AML-193 (cell line): ENCODE measurements around the gene OTOGL.
"Not testable (repeated sequence)": the region's sequence is repeated elsewhere in the genome, so short reads cannot be mapped to it uniquely, and the experiment has no call there.

ENCODE experiments used
- DNase-seq, 2 experiments: peaks; one replicate each; lab custom pipeline; 2025; lab: John Stamatoyannopoulos, UW

Gene OTOGL, protein sequence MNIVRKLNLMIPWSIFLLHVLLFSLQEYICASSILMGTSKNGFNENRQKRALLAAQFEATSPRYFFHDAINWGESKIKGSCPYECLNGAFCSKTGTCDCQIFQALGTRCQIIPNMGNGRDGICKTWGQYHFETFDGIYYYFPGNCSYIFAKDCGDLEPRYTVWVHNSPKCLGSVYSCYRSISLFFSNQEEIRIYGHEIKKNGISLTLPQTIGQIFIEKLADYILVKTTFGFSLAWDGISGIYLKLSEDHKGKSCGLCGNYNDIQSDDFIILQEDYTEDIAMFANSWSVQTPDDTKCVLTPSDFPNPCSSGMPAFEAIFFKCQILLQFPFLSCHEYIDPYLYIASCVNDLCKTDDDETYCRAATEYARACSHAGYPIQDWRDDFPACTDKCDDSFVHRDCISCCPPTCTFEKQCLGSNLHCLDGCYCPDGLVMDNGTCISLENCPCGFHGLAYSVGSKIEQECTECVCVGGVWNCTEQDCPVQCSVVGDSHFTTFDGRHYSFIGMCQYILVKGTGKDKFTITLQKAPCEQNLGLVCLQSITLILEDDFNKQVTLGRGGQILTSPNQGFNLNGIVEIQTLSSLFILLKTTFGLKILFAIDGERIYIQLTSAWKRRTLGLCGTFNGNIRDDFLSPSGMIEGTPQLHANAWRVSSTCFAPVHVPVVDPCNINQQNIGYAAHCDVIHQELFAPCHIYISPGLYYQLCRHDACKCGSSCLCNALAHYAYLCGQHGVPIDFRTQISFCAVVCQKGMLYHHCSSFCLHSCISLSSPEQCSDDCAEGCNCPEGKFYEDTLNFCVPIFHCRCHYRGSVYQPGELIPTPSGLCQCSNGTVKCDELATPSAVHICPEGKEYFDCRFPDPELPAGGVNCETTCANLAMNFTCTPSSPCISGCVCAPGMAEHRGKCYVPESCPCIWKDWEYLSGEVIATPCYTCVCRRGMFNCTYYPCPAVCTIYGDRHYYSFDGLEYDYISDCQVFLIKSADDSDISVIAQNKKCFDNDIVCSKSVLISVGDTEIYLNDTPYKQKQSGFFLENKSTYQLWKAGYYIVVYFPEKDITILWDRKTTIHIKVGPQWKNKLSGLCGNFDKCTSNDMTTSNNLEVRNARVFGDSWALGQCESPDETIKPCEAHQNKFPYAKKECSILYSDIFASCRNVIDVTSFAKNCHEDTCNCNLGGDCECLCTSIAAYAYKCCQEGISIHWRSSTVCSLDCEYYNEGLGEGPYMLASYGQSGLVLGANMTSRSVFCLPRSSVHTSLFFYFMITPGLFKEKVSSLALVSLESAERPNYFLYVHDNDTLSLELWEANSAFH (N-terminal part only)

DNA sequence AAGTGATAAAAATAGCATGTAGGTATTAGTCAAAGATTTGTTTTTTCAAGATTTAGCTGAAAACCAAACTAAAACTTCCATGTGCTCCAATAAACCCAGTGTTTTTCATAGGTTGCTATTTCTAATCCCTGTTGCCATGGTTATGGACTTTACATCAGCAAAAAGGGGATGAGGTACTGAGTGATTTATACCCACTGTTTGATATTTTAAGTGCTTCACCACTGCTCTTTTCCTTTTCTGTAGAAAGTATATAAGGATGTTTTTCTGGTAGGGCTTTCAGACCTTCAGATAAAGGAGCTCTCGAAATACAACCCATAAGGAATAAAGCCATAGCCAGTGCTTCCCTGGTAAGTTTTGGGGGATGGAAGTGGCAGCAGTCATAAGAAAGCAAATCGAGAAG, at the start of gene OTOGL:
Gene OTOGL (plus strand): TSS at position 279 of the 400 bp plus-strand sequence. CDS start 109,895 bp downstream, outside the sequence.
- DNase-seq: no peak

DNA sequence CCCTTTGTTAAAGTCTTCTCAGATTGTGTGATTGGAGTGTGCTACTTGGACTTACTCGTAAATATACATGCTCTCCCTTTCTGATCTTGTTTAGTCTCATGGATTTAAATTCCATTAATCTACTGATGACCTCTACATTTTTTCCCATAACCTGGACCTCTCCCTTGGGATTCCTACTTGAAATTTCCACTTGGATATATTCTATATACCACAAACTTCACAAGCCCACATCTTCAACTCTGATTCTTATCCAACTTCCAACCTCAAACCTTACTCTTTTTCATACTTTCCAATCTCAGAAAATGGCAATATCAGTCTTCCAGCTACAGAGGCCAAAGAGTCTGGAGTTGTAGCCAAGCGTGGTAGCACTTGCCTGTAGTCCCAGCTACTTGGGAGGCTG, 49.1 kb upstream of the OTOGL start:
- DNase-seq: no peak

DNA sequence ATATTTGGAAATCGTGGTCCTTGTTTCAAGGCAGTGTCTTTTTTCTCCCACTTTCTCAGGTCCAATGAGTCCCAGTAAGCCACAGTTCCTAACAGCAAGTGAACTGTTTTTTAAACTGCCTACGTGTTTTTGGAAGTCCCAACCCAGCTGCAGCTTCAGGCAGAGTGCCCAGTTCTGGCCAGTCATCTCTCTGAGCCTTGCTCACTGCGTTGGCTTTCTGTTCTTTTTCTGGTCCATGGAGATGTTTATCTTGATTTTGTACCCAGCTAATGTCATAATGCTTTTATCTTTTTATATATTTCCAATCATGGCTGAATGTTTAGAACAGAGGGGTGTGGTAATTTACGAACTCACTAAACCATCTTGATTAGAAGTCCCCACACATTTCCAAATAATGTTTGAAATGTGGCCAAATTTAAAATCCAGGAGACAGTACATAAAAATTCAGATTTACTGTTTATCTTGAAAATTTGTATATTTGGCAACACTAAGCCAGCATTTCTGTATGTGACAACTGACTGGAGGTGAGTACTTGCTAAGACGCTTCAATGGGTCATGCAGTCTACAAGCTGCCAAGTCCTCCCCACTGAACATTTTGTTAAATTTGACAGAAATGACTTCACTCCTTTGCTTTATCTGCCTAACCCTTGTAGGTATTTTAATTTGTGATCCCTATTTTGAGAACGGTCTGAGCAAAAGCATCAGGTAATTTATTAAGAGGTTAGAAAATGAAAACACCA, 46.1 kb upstream of the OTOGL start:
- no peak for DNase-seq

DNA sequence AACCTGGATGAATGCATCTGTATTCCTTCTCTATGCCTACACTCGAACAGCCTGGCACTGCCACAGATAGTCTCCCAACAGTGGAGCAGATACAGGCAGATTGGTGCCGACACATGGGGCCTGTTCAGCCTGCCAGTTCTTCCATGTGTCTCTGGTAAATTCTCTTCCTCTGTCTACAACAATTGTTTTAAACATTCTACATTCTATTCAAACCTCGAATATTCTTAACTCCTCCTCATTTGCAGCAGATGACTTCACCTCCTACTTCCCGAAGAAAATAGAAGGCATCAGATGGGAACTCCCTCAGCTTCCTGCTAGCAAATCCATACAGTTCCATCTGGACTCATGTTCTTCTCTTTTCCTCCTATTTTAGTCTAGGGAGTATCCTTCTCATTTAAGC, 43.1 kb upstream of the OTOGL start:
- no peak for DNase-seq

DNA sequence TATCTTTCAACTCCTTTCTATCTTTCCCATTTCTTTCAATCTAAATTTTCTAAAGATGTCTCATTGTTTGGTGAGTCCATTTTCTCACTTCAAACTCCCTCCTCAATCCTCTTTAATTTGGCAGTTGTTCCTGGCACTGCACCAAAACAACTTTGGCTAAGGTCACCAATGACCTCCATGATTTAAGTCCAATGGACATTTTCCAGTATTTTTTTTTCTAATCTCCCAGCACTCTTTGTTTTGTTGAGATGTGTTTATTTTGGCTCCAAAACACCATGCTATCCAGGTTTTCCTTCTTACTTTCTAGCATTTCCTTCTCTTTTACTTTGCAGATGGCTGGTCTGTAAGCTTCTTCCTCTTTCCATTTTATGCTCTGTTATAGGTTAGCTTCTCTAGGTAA, 42.5 kb upstream of the OTOGL start:
- no peak for DNase-seq

DNA sequence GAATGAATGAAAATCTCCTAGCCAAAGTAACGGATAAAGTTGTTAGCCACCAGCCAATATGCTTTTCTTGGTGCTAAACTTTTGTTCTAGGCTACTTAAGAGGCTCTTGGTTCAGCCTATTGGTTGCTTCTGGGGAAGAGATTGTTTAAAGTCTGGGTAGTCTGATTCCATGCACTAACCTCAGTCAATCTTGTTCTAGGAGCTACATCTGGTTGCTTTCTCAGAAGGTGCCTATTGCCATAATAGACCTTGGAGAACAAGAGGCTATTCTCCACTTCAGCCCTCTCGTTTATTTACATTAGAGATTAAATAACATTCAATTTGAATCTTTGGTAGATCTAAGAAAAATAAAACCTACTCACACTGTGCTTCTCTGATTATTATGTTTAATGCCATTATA, 40.8 kb upstream of the OTOGL start:
- no peak for DNase-seq

DNA sequence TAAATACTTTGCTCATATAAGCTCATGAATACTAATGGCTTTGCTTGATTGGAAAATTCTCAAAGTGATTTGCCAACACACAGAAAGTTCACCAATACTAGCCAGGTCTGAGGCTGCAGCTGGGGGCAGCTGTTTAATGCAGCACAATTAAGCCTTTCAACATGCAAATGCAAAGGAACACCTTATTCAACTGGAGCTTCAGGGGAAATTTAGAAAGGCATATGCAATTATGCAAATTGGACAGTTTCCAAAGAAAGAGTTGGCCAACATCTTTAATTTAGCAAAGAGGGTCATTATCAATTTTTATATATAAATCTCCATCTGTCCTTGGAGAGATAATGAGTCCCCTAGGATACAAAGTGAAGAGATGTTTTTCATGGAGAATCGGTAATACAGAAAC, 40.2 kb upstream of the OTOGL start:
- DNase-seq: no peak

DNA sequence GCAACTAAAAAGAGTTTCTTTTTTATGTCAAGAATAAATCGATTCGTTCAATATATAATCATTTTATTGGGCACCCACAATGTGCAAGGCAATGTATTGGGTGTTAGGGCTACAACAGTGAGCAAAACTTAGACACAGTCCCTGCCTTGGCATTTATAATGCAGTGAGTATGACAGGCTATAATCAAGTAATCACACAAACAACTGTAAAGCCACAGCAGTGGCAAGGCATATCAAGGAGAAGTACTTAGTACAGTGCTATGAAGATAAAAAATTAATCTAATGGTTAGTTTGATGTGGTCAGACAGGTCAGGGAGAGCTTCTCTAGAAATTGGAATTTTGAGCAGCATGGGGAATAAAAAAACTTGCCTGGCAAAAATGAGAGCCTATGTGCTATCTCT, 39.5 kb upstream of the OTOGL start:
- DNase-seq: no peak

DNA sequence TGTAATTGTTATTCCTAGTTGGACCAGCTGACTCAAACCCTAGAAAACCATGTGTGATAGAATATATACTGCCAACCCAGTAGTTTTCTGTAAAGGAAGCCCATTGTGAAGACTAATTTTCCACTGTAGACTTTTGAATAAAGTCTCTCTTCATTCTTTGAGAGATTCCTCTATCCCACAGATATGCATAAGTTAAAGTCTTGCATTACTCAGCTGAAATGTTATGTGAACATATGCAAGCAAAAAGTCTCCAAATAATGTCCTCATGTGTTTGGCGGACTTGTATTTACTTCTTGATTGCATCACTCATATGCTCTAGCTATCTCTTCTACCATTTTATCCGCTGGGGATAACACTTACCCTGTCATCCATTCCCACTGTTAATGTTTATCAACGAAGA, 35.1 kb upstream of the OTOGL start:
- DNase-seq: no peak

DNA sequence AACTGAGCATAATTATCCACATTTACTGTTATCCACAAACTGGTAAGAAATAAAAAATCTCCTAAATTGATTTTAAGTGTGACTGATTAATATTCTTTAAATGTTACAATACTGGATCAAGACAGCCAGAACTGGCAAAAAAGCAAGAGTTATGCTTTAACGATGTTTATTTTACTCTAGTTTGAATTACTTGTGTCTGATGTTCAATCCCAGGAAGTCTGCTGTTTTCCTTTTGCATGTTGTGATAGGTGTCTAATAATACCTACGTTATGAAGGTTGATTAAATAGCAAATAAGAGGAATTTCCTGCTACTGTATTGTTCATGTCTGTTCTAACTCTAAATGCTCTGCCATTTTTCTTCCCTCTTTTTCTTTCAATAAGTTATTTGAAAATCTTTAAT, 34.4 kb upstream of the OTOGL start:
- DNase-seq: no peak

DNA sequence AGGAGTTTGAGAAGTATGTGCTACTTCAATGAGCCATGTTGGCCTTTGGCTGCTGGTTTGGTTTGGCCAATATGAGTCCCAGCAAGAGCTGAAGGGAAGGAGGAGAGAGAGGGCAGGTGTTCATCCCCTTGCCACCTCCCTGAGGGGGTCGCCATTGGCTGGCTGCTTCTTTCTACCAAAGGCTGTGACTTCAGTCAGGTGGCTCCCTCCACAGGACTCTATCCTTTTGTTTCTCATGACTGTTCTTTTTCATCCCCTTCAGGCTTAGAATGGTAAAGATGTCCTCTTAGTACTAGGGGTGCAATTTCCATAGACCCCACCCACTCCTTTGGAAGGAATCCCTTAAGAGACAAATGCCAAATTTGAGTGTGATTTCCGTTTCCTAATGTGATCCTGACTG, 31.2 kb upstream of the OTOGL start:
- no peak for DNase-seq

DNA sequence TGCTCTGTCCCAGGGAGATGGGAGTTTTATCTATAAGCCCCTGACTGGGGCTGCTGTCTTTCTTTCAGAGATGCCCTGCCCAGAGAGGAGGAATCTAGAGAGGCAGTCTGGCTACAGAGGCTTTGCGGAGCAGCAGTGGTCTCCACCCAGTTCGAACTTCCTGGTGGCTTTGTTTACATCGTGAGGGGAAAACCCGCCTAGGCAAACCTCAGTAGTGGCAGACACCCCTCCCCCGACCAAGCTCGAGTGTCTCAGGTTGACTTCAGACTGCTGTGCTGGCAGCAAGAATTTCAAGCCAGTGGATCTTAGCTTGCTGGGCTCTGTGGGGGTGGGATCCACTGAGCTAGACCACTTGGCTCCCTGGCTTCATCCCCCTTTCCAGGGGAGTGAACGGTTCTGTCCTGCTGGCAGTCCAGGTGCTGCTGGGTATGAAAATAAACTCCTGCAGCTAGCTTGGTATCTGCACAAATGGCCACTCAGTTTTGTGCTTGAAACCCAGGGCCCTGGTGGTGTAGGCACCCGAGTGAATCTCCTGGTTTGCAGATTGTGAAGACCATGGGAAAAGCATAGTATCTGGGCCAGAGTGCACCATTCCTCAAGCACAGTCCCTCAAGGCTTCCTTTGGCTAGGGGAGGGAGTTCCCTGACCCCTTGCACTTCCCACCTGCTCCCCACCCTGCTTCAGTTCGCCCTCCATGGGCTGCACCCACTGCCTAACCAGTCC, 15.3 kb upstream of the OTOGL start:
- DNase-seq: not testable (repeated sequence)

DNA sequence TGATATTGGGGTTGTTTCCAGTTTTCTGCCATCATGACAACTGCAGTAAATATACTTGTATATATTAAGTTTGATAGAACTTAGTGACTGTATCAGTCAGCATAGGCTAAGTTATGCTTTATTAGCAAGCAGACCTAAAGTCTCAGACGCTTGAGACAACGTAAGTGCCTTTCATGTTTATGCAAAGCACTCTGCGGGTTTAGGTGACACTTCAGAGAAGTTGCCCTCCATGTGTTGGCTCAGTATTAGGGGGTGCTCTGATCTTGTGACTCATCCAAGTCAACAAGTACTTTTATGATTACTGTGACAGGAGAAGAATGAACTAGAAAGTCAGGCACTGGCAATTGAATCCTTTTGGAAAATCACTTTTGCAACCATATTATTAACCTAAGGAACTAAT, 13.3 kb upstream of the OTOGL start:
- DNase-seq: no peak

DNA sequence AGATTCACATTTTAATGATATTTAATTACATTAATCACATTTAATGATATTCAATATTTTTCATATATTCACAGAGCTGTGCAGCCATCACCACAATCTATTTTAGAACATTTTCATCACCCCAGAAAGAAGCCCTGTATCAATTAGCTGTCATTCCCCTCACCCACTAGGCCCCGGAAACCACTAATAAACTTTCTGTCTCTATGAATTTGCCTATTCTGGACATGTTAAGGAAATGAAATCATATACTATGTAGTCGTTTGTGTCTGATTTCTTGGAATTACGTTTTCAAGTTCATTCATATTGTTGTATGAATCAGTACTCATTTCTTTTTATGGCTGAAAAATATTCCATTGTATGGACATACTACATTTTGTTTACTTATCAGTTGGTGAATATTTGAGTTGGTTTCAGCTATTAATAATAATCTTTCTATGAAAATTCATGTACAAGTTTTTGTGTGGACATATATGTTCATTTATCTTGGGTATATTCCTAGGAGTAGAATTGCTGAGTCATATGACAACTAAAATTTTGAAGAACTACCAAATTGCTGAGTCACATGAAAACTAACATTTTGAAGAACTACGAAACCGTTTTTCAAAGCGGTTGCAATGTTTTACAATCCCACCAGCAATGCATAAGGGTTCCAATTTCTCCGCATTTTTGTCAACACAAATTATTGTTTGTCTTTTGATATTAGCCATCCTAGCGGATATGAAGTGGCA, 11.7 kb upstream of the OTOGL start:
- DNase-seq: no peak

DNA sequence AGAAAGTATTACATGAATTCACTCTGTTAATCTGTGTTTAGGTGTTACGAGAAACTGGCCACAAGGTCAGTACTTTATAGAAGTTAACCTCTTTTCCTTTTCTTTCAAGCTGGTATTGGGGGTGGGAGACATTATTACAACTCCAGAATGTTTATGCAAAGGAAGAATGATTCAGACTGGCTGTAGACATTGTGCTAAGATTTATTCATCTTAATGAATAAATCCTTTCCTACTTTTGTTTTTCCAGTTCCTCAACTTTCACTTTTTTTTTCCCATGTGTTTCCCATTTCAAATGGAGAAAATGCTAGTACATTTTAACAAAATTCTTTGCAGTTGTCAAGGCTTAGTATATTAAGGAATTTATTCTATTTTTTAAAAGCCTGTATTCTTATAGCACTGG, 1.3 kb downstream of the OTOGL start:
- no peak for DNase-seq

DNA sequence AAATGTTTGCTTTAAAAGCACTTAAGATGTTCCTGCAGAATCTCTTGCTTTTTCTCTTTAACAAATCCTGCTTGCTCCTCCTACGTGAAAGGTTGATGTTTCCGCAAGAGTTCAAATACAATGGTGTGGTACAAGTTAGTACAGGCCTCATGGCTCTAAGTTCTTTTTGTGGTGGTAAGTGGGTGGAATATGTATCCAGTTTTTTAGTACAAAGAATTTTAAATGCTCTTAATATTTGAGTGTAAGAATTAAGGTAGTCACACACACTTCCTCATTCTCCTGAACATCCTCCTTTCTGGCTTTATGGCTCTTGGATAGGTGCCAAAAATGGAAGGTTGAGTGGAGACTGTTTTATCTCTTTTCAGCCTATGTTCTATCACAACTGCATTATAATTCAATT, 1.8 kb downstream of the OTOGL start:
- DNase-seq: peak; percentile 27 to 31

DNA sequence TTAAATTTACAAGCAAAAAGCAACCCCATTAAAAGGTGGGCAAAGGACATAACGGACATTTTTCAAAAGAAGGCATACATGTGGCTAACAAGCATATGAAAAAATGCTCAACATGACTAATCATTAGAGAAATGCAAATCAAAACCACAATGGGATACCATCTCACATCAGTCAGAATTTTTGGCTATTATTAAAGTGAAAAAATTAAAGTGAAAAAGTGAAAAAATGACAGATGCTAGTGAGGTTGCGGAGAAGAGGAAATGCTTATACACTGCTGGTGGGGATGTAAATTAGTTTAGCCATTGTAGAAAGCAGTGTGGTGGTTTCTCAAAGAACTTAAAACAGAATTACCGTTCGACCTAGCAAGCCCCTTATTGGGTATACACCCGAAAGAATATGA, 7.9 kb downstream of the OTOGL start:
- no peak for DNase-seq

DNA sequence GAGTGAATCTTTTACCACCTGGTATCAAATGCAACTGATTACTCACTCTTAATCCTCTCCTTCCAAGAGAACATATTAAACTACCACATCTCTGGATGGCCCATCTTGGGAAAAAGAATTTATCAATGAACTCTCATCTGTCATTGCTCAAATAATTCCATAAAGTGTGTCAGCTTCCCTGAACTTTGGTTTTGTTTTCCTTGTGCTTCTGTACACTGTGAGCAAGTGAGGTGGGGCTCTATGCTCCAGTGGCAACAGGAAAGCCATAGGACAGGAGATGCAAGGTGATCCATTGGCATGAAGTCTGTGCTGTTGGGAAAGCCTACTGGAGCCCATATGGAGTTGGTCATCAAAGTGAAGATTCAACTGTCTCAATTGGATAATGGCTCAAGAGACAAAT, 17.4 kb downstream of the OTOGL start:
- DNase-seq: no peak

DNA sequence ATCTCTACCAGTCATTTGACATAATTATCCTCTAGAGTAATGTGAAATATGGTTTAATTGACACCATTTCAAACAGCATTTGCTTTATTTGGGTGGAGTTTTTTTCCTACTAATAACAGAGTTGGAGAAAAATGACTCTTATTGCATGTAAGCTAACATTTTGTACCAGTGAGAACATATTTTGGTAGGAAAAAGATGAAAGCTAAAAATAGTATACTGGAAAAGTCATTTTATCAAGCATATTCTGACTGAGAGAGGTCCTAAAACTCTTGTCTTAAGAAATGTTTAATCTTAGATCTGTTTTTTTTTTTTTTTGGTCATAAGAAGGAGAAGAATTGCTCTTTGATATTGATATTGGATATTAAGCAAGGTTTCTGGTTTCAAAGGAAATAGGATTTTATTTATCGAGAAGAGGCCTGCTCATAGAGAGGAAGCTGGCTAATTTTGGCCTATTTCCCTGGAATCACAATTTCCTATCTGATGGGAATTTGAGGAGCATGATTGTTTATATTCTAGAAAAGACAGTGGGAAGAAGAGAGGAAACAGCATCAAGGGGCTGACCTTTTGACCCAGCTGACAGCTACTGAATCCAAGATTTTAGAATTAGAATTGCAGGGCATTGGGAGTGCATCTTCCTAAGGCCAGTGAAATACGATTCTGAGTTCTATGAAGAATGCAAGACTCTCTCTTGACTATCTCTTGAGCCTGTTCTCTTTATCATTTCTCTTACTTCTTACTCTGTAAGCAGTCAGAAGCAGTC, 19.4 kb downstream of the OTOGL start:
- DNase-seq: no peak

DNA sequence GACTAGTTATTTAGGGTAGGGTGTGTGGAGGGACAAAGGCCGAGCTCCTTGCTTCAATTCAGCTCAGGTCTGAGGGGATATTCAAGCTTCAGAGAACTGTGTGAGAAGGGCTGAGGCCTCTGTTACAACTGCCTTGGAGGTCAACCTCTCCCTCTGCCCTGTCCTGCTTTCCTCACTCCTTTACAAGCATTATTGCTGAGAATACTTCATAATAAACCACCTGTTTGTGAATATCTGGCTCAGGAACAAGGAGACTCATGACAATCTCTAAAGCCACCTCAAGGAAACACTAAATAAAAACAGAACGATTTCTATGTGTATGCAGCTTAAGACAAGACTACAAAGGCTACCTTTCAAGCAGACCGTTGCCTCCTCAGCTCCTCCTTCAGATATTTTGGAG, 21.7 kb downstream of the OTOGL start:
- DNase-seq: no peak
